A673 (cell line): ENCODE data around the gene PBX1. TPM values are rescaled to one million over a fixed set of nuclear protein-coding genes. Genes with fewer than 3 reads are reported as not detected.
A peak's percentile ranks its signal among the peaks of the same experiment; 100 is the strongest.

Experiments used
- BruUV-seq: library from RNA; stranded (reverse); fragments of 400-500 nt; replicated peaks from 2 replicates; lab custom pipeline; 2021; lab: Mats Ljungman, UMichigan
- CTCF ChIA-PET: fragments of 300-600 bp; sonication (Branson Sonifier 250); formaldehyde crosslinking; loops from one replicate; lab custom pipeline; 2022; ENCODE audit warnings: antibody characterized with exemption; lab: Charles Lee
- POLR2A ChIA-PET: fragments of 300-600 bp; sonication (Branson Sonifier 250); formaldehyde crosslinking; loops from one replicate; lab custom pipeline; 2022; ENCODE audit warnings: antibody characterized with exemption; ENCODE audit not compliant: low non-redundant PET; lab: Charles Lee
- DNase-seq: peaks from one replicate; pipeline ENCODE4 v3.0.0-alpha.2; 2015; ENCODE audit warnings: low spot score
- H3K27ac ChIP-seq: fragments of 200-600 bp; sonication (generic); 2 replicates; pipeline ENCODE4 v1.5.1; 2016; ENCODE audit warnings: mixed run types, low read depth, mild to moderate bottlenecking, mixed read lengths, antibody characterized with exemption, low read length; ENCODE audit not compliant: poor library complexity, severe bottlenecking
- H3K27me3 ChIP-seq: fragments of 200-600 bp; sonication (generic); replicated peaks from 2 replicates; pipeline ENCODE4 v1.6.1; 2017; ENCODE audit warnings: mixed run types, low read depth, mild to moderate bottlenecking, mixed read lengths, antibody characterized with exemption, low read length; ENCODE audit not compliant: insufficient read depth, poor library complexity
- H3K36me3 ChIP-seq: fragments of 200-600 bp; sonication (generic); 2 replicates; pipeline ENCODE4 v1.6.1; 2016; ENCODE audit warnings: mixed run types, mild to moderate bottlenecking, mixed read lengths, antibody characterized with exemption, low read length; ENCODE audit not compliant: insufficient read depth, poor library complexity, severe bottlenecking
- H3K4me1 ChIP-seq: fragments of 200-600 bp; sonication (generic); 2 replicates; pipeline ENCODE4 v1.6.1; 2017; ENCODE audit warnings: mixed run types, mild to moderate bottlenecking, mixed read lengths, antibody characterized with exemption, low read length; ENCODE audit not compliant: insufficient read depth, poor library complexity, severe bottlenecking
- H3K4me3 ChIP-seq: fragments of 200-600 bp; sonication (generic); 2 replicates; pipeline ENCODE4 v1.5.1; 2016; ENCODE audit warnings: low read depth, mixed run types, mild to moderate bottlenecking, mixed read lengths, low read length; ENCODE audit not compliant: poor library complexity, severe bottlenecking
- H3K9me3 ChIP-seq: fragments of 200-600 bp; sonication (generic); 2 replicates; pipeline ENCODE4 v1.6.1; 2016; ENCODE audit warnings: mixed run types, low read depth, mild to moderate bottlenecking, mixed read lengths, antibody characterized with exemption, low read length; ENCODE audit not compliant: poor library complexity, severe bottlenecking
- CTCF ChIP-seq: fragments of 300-800, 200-600 bp; sonication (generic); conservative IDR thresholded peaks from 2 replicates; pipeline ENCODE4 v1.5.1; 2017; ENCODE audit warnings: low read depth, mild to moderate bottlenecking, antibody characterized with exemption, low read length, moderate library complexity, mixed read lengths
- EZH2 ChIP-seq: fragments of 200-600 bp; sonication (generic); IDR thresholded peaks from 2 replicates; pipeline ENCODE4 v1.6.1; 2017; ENCODE audit warnings: borderline replicate concordance, low read depth, mild to moderate bottlenecking, mixed read lengths, antibody characterized with exemption, low read length; ENCODE audit not compliant: poor library complexity, severe bottlenecking
- intact Hi-C: fragments of 100-400 bp; cut with micrococcal nuclease; formaldehyde crosslinking; loops from one replicate; pipeline ENCODE4 v1.10.0; 2022; ENCODE audit not compliant: unreplicated experiment
- total RNA-seq: library from RNA; stranded (reverse); gene quantifications from 2 replicates; pipeline ENCODE4 v1.2.3, GENCODE V29; 2021

Gene PBX1
- total RNA-seq, 1 experiment from 2014 or later, result 51.5 TPM

GRCh38 chr1:164703960-164704411 is 145.0 kb downstream of the PBX1 start:
- no TSS peak for BruUV-seq
- intact Hi-C loops, result no loop called here
- CTCF ChIA-PET, result no interaction called here
- Histone ChIP-seq H3K4me3 (no peak overlapping the region), H3K27me3 (no peaks in the 10 kb centered on the region), H3K4me1 (peaks cover 26% of the 10 kb centered on the region), H3K27ac (no peak overlapping the region), H3K36me3 (no peaks in the 10 kb centered on the region), H3K9me3 (no peaks in the 10 kb centered on the region)
- DNase-seq, result no peak
- TF ChIP-seq CTCF, result no peak
- TF ChIP-seq EZH2, result no peak
- POLR2A ChIA-PET, result no interaction called here

GRCh38 chr1:164704954-164705353 is 146.0 kb downstream of the PBX1 start:
- no peak overlapping the region for H3K27ac ChIP-seq
- TF ChIP-seq EZH2 (no peak), CTCF (peak; percentile 56)
- ChIA-PET CTCF (no interaction called here), POLR2A (no interaction called here)
- H3K27me3 ChIP-seq, result no peaks in the 10 kb centered on the region
- peaks cover 26% of the 10 kb centered on the region for H3K4me1 ChIP-seq
- no TSS peak for BruUV-seq
- no peaks in the 10 kb centered on the region for H3K36me3 ChIP-seq
- peak; percentile 70 for DNase-seq
- H3K4me3 ChIP-seq, result no peak overlapping the region
- no peaks in the 10 kb centered on the region for H3K9me3 ChIP-seq
- intact Hi-C loops, result loop anchor here (5.0 kb wide), 1 partner anchor 72 kb away; no protein-coding TSS in a partner anchor

- Histone ChIP-seq H3K9me3 (no peaks in the 10 kb centered on the region), H3K27me3 (no peaks in the 10 kb centered on the region), H3K4me3 (no peak overlapping the region), H3K36me3 (no peaks in the 10 kb centered on the region), H3K27ac (no peak overlapping the region), H3K4me1 (peaks cover 28% of the 10 kb centered on the region)
- intact Hi-C loops, result loop anchor here (5.0 kb wide), 1 partner anchor 71 kb away; no protein-coding TSS in a partner anchor
- ChIA-PET CTCF (no interaction called here), POLR2A (no interaction called here)
- TF ChIP-seq EZH2, result no peak
- TF ChIP-seq CTCF, result no peak
- no peak for DNase-seq
- no TSS peak for BruUV-seq
Observed at GRCh38 chr1:164706606-164706987, 147.6 kb downstream of the PBX1 start.
